HL-60 (cell line): ENCODE measurements around the gene KCNJ14.
A peak's percentile ranks its signal among the peaks of the same experiment; 100 is the strongest.

ENCODE experiments used
- DNase-seq, 2 experiments: peaks; one replicate each; pipeline ENCODE4 v3.0.0-alpha.2; 2010 to 2020; ENCODE audit warnings: low read depth in 1 of 2, low spot score in 1 of 2
- H3K27ac ChIP-seq: fragments of 250-450 bp; sonication (Bioruptor Pico); replicated peaks from 2 replicates; pipeline ENCODE4 v1.5.1; 2020; ENCODE audit warnings: mild to moderate bottlenecking, moderate library complexity
- H3K27me3 ChIP-seq: fragments of 250-450 bp; sonication (Bioruptor Pico); 2 replicates; pipeline ENCODE4 v1.5.1; 2021; ENCODE audit warnings: mild to moderate bottlenecking, moderate library complexity; ENCODE audit not compliant: insufficient read depth, poor library complexity, severe bottlenecking
- H3K4me3 ChIP-seq: replicated peaks from 2 replicates; pipeline ENCODE4 v1.5.1; 2011; ENCODE audit warnings: mild to moderate bottlenecking, control low read depth, low read length; ENCODE audit not compliant: insufficient read depth
- GABPA ChIP-seq: IDR thresholded peaks from 2 replicates; pipeline ENCODE4 v1.6.1; 2012; ENCODE audit warnings: low read depth
- POLR2AphosphoS5 ChIP-seq: IDR thresholded peaks from 2 replicates; pipeline ENCODE4 v1.6.1; 2012; ENCODE audit warnings: low read depth
- SPI1 ChIP-seq: IDR thresholded peaks from 2 replicates; pipeline ENCODE4 v1.6.1; 2012; ENCODE audit warnings: low read depth, mild to moderate bottlenecking, borderline replicate concordance
- TF ChIP-seq, protein P1 (sequence below): IDR thresholded peaks from one replicate; pipeline ENCODE4 v1.5.1; 2011; ENCODE audit warnings: low read length, control low read depth, inconsistent platforms; ENCODE audit not compliant: insufficient read depth
- TF ChIP-seq, protein P2 (sequence below): IDR thresholded peaks from 2 replicates; pipeline ENCODE4 v1.6.1; 2012; ENCODE audit warnings: low read depth; ENCODE audit not compliant: insufficient replicate concordance

Gene KCNJ14

DNA sequence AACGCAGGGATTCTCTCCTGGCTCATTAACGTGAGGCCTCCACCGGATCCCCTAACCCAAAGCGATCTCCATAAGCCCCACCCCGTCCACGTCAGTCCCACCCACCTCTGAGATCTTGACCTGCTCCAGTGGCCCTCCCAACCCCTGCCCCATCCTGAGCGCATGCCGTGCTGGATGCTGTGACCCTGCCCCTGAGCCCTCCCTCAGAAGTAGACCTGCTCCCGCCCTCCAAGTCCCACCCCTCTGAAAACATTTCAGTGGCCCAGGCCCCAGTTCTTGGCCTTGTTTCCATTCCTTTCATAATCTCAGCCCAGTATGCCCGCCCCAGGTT is 36.4 kb downstream of the KCNJ14 start:
- Histone ChIP-seq H3K27me3 (peaks cover 42% of the 10 kb centered on the region), H3K27ac (no peak overlapping the region), H3K4me3 (no peak overlapping the region)
- DNase-seq: no peak
- TF ChIP-seq, protein P1, sequence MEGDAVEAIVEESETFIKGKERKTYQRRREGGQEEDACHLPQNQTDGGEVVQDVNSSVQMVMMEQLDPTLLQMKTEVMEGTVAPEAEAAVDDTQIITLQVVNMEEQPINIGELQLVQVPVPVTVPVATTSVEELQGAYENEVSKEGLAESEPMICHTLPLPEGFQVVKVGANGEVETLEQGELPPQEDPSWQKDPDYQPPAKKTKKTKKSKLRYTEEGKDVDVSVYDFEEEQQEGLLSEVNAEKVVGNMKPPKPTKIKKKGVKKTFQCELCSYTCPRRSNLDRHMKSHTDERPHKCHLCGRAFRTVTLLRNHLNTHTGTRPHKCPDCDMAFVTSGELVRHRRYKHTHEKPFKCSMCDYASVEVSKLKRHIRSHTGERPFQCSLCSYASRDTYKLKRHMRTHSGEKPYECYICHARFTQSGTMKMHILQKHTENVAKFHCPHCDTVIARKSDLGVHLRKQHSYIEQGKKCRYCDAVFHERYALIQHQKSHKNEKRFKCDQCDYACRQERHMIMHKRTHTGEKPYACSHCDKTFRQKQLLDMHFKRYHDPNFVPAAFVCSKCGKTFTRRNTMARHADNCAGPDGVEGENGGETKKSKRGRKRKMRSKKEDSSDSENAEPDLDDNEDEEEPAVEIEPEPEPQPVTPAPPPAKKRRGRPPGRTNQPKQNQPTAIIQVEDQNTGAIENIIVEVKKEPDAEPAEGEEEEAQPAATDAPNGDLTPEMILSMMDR: no peak
- TF ChIP-seq, protein P2, sequence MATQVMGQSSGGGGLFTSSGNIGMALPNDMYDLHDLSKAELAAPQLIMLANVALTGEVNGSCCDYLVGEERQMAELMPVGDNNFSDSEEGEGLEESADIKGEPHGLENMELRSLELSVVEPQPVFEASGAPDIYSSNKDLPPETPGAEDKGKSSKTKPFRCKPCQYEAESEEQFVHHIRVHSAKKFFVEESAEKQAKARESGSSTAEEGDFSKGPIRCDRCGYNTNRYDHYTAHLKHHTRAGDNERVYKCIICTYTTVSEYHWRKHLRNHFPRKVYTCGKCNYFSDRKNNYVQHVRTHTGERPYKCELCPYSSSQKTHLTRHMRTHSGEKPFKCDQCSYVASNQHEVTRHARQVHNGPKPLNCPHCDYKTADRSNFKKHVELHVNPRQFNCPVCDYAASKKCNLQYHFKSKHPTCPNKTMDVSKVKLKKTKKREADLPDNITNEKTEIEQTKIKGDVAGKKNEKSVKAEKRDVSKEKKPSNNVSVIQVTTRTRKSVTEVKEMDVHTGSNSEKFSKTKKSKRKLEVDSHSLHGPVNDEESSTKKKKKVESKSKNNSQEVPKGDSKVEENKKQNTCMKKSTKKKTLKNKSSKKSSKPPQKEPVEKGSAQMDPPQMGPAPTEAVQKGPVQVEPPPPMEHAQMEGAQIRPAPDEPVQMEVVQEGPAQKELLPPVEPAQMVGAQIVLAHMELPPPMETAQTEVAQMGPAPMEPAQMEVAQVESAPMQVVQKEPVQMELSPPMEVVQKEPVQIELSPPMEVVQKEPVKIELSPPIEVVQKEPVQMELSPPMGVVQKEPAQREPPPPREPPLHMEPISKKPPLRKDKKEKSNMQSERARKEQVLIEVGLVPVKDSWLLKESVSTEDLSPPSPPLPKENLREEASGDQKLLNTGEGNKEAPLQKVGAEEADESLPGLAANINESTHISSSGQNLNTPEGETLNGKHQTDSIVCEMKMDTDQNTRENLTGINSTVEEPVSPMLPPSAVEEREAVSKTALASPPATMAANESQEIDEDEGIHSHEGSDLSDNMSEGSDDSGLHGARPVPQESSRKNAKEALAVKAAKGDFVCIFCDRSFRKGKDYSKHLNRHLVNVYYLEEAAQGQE: no peak
- TF ChIP-seq SPI1 (no peak), POLR2AphosphoS5 (no peak), GABPA (no peak)

DNA sequence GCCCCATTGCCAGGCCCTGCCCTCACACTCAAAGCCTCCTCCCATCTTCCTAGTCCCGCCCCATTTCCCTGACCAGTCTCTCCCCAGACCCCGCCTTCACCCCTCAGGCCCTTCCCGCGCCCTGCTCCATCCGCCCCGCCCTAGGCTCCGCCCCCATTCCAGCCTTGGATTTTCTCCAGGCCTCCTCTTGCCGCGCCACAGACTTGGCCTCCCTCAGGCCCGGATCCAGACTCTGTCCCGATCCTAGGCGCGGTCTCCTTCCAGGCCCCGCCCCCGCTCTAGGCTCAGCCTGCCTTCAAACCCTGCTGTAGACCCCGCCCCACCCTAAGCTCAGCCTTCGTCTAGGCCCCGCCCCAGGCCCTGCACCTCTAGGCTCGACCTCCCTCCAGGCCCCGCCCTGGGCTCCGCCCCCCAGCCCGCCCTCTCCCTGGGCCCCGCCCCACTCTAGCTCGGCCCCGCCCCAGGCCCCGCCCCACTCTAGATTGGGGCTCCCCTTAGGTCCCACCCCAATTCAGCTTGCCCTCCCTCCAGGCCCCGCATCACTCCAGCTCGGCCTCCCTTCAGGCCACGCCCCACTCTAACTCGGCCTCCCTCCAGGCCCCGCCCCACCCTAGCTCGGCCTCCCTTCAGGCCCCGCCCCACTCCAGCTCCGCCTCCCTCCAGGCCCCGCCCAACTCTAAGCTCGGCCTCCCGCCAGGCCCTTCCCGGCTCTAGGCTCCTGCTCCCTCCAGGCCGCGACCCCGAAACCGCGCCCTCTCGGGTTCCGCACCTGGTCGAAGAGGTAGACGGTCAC is 37.7 kb downstream of the KCNJ14 start:
- peak; percentile 76 to 84 for DNase-seq
- peaks cover 47% of the 10 kb centered on the region for H3K27me3 ChIP-seq
- H3K27ac ChIP-seq: no peak overlapping the region
- TF ChIP-seq GABPA (no peak), SPI1 (no peak)
- TF ChIP-seq, protein P1: no peak
- TF ChIP-seq, protein P2: no peak
- peak overlapping the region; percentile 46 for H3K4me3 ChIP-seq

DNA sequence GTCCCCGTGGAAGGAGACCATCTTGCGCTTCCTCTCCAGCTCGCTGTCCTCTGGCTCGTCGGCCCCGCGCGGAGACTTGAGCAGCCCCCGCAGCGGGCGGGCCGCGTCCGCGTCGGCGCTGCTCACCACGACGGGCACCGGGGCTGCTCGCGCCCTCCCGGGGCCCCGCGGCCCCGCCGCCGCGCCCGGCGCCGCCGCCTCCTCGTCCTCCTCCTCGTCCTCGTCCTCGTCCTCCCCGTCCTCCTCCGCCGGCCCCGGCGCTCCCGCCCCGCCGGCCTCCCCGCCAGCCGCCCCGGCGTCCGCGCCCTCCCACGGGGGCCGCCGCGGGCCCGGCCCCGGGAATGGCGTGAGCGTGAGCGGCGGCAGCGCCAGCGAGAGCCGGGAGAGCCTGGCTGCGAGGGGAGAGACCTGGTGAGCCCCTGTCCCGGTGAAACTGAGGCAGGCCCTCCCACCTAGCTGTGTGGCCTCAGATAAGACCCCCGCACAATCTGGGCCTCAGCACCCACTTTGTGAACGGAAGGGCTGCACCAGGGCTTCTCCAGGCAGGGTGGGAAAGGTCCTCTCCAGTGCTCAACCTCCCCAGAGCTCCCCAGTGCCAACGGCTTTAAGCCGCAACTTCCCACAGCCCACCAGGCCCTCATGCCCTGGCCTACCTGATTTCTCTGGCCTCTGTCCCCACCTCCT is 38.5 kb downstream of the KCNJ14 start:
- DNase-seq: no peak
- peaks cover 48% of the 10 kb centered on the region for H3K27me3 ChIP-seq
- TF ChIP-seq POLR2AphosphoS5: no peak
- no peak for TF ChIP-seq SPI1
- TF ChIP-seq, protein P2: no peak
- no peak for TF ChIP-seq GABPA
- TF ChIP-seq, protein P1: no peak
- peak overlapping the region; percentile 46 for H3K4me3 ChIP-seq
- no peak overlapping the region for H3K27ac ChIP-seq
